Glutamatergic neuron (in vitro differentiated cells): ENCODE measurements around the gene ABHD6. TPM values are rescaled to one million over a fixed set of nuclear protein-coding genes. Genes with fewer than 3 reads are reported as not detected.

ENCODE experiments used
- DNase-seq: peaks from one replicate; pipeline ENCODE4 v3.0.0; 2022
- H3K27ac Mint-ChIP-seq: one replicate; pipeline ENCODE4 v1.8.0; 2020; ENCODE audit warnings: mild to moderate bottlenecking, mixed read lengths, inconsistent platforms; ENCODE audit not compliant: unreplicated experiment
- H3K27me3 Mint-ChIP-seq: one replicate; pipeline ENCODE4 v1.8.0; 2020; ENCODE audit warnings: mild to moderate bottlenecking, moderate library complexity, mixed read lengths, inconsistent platforms; ENCODE audit not compliant: unreplicated experiment
- H3K36me3 Mint-ChIP-seq: one replicate; pipeline ENCODE4 v1.8.0; 2020; ENCODE audit warnings: mild to moderate bottlenecking, mixed read lengths, inconsistent platforms; ENCODE audit not compliant: unreplicated experiment
- H3K4me1 Mint-ChIP-seq: one replicate; pipeline ENCODE4 v1.8.0; 2020; ENCODE audit warnings: mild to moderate bottlenecking, low read depth, mixed read lengths, inconsistent platforms; ENCODE audit not compliant: unreplicated experiment
- H3K4me3 Mint-ChIP-seq: one replicate; pipeline ENCODE4 v1.8.0; 2020; ENCODE audit warnings: mild to moderate bottlenecking, mixed read lengths, inconsistent platforms; ENCODE audit not compliant: unreplicated experiment
- H3K9me3 Mint-ChIP-seq: one replicate; pipeline ENCODE4 v1.8.0; 2020; ENCODE audit warnings: mild to moderate bottlenecking, moderate library complexity, mixed read lengths, inconsistent platforms; ENCODE audit not compliant: unreplicated experiment
- total RNA-seq: library from RNA; stranded (reverse); fragmentation: NEBNext Ultra II Directional; extraction: Animal tissue kit (Norgen Biotek cat#: 25700); gene quantifications from one replicate; pipeline ENCODE4 v1.2.1, GENCODE V29; 2021; ENCODE audit not compliant: unreplicated experiment
- TF ChIP-seq, protein P1 (sequence below): fragments of 200-600 bp; sonication (generic); IDR thresholded peaks from one replicate; pipeline ENCODE4 v1.5.0; 2021; ENCODE audit not compliant: partially characterized antibody, unreplicated experiment

ABHD6 gene
- total RNA-seq, 1 donor from 2014 or later, result 46.0 TPM

DNA sequence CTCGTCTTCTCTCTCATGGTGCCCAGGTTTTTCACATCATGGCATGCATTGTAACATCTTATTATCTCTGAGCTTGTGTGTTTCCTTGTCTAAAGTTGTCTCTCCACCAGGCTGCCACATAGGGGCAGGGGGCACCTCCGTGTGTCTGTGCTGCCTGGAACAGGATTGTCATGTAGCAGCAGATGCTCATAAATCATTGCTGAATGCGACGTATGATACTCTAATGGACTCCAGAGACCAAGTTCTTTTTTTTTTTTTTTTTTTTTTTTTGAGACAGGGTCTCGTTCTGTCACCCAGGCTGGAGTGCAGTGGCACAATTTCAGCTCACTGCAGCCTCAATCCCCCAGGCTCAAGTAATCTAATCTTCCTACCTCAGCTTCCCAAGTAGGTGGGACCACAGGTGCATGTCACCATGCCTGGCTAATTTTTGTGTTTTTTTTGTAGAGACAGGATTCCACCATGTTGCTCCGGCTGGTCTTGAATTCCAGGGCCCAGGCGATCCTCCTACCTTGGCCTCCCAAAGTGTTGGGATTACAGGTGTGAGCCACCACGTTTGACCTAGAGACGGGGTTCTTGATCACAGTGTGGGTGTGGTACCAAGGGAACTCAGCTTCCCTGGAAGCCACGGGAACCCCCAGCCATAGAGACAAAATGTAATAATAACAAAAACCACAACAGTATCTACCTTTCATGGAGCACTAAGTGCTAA lies 22.1 kb upstream of the ABHD6 start:
- Mint-ChIP-seq H3K4me1 (peaks cover 19% of the 10 kb centered on the region), H3K27me3 (peaks cover 12% of the 10 kb centered on the region), H3K9me3 (no peaks in the 10 kb centered on the region), H3K36me3 (no peaks in the 10 kb centered on the region), H3K27ac (peak overlapping the region; percentile 82), H3K4me3 (peak overlapping the region; percentile 26)
- TF ChIP-seq, protein P1, sequence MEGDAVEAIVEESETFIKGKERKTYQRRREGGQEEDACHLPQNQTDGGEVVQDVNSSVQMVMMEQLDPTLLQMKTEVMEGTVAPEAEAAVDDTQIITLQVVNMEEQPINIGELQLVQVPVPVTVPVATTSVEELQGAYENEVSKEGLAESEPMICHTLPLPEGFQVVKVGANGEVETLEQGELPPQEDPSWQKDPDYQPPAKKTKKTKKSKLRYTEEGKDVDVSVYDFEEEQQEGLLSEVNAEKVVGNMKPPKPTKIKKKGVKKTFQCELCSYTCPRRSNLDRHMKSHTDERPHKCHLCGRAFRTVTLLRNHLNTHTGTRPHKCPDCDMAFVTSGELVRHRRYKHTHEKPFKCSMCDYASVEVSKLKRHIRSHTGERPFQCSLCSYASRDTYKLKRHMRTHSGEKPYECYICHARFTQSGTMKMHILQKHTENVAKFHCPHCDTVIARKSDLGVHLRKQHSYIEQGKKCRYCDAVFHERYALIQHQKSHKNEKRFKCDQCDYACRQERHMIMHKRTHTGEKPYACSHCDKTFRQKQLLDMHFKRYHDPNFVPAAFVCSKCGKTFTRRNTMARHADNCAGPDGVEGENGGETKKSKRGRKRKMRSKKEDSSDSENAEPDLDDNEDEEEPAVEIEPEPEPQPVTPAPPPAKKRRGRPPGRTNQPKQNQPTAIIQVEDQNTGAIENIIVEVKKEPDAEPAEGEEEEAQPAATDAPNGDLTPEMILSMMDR, result no peak
- no peak for DNase-seq

DNA sequence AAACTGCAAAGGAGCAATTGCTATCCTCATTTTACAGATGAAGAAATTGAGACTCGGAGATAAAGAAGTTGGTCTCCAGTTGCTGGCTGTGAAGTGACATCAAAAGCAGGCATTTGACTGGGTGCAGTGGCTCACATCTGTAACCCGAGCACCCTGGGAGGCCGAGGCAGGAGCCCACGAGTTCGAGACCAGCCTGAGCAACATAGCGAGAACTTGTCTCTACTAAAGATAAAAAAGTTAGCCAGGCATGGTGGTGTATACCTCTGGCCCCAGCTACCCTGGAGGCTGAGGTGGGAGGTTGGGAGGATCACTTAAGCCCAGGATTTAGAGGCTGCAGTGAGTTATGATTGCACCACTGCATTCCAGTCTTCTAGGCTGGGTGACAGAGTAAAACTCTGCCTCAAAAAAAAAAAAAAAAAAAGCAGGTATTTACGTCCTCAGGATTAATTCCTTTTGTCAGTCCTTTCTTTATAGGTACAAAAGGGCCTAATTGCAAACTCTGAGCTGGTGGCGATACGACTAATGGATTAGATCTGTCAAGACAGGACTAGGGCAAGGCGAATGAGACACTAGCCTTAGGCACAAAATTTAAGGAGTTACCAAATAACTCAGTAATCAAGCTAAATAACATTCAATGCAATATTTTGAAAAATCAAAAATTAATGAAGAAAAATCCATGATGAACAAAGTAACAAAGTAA lies 20.9 kb upstream of the ABHD6 start:
- Mint-ChIP-seq H3K27me3 (peaks cover 12% of the 10 kb centered on the region), H3K9me3 (no peaks in the 10 kb centered on the region), H3K36me3 (no peaks in the 10 kb centered on the region), H3K4me3 (no peak overlapping the region), H3K4me1 (peaks cover 19% of the 10 kb centered on the region), H3K27ac (peak overlapping the region; percentile 75)
- TF ChIP-seq, protein P1, result no peak
- DNase-seq, result no peak

DNA sequence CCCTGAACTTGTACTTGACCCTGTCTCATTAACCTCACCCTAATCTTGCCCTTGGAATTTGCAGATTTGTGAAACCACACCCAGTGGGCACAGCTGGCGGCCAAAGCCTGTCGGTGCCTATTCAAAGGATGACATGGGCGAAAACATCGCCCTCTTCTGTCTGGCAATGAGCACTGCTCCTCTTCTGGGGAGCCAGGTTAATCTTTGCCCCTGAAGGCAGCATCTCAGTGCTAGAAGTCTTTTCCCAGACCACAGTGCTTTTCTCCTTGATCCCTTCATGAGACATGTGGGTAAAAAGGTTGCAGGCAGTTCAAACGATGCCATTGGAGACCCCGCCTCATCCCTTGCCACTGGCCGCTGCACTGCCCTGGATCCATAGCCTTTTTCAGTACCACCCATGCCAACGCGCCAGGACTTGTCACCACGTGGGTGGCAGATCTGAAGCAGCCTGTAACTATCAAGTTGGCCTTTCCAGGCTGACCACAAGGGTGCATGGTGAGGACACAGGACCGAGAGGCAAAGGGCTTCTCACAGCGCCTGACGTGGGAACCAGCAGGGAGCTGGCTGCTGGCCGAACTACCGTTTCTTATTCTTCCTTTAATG lies 20.3 kb upstream of the ABHD6 start:
- Mint-ChIP-seq H3K27me3 (peaks cover 12% of the 10 kb centered on the region), H3K9me3 (no peaks in the 10 kb centered on the region), H3K27ac (peak overlapping the region; percentile 75), H3K36me3 (no peaks in the 10 kb centered on the region), H3K4me1 (peaks cover 19% of the 10 kb centered on the region), H3K4me3 (no peak overlapping the region)
- DNase-seq, result peak; percentile 73
- TF ChIP-seq, protein P1, result peak; percentile 76

DNA sequence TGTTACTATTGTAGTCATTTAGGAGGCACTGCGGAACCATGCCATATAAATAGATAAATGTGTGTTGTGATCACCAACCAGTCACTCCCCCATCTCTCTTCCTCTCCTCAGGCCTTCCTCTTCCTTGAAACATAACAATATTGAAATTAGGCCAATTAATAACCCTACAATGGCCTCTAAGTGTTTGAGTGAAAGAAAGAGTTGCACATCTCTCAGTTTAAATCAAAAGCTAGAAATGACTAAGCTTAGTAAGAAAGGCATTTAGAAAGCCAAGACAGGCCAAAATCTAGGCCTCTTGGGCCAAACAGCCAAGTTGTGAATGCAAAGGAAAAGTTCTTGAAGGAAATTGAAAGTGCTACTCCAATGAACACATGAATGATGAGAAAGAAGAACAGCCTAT lies 18.7 kb upstream of the ABHD6 start:
- Mint-ChIP-seq H3K27ac (no peak overlapping the region), H3K4me3 (no peak overlapping the region), H3K36me3 (no peaks in the 10 kb centered on the region), H3K9me3 (no peaks in the 10 kb centered on the region), H3K4me1 (peaks cover 19% of the 10 kb centered on the region), H3K27me3 (peaks cover 12% of the 10 kb centered on the region)
- TF ChIP-seq, protein P1, result no peak
- DNase-seq, result no peak
